Neural progenitor cell (in vitro differentiated cells): ENCODE data around the gene MUC7. TPM values are rescaled to one million over a fixed set of nuclear protein-coding genes. Genes with fewer than 3 reads are reported as not detected.

Experiments
- DNase-seq: peaks from one replicate; pipeline ENCODE4 v3.0.0-alpha.2; 2016; ENCODE audit warnings: low spot score
- H2AFZ ChIP-seq: fragments of 200-600 bp; sonication (generic); replicated peaks from 2 replicates; pipeline ENCODE4 v1.6.1; 2016; ENCODE audit warnings: antibody characterized with exemption
- H3F3A ChIP-seq: fragments of 200-600 bp; sonication (generic); 2 replicates; pipeline ENCODE4 v1.6.1; 2016; ENCODE audit warnings: antibody characterized with exemption, low read depth
- H3K27ac ChIP-seq: fragments of 200-600 bp; sonication (generic); 2 replicates; pipeline ENCODE4 v1.5.1; 2016; ENCODE audit warnings: mild to moderate bottlenecking
- H3K27me3 ChIP-seq: fragments of 200-600 bp; sonication (generic); 2 replicates; pipeline ENCODE4 v1.6.1; 2016; ENCODE audit warnings: mild to moderate bottlenecking, moderate library complexity
- H3K36me3 ChIP-seq: fragments of 200-600 bp; sonication (generic); 2 replicates; pipeline ENCODE4 v1.5.1; 2016
- H3K4me1 ChIP-seq: fragments of 200-600 bp; sonication (generic); 2 replicates; pipeline ENCODE4 v1.6.1; 2016; ENCODE audit warnings: mixed run types
- H3K4me2 ChIP-seq: fragments of 200-600 bp; sonication (generic); 2 replicates; pipeline ENCODE4 v1.6.1; 2016
- H3K4me3 ChIP-seq: fragments of 200-600 bp; sonication (generic); 2 replicates; pipeline ENCODE4 v1.5.1; 2016
- H3K79me2 ChIP-seq: fragments of 200-600 bp; sonication (generic); 2 replicates; pipeline ENCODE4 v1.6.1; 2016; ENCODE audit warnings: low read depth
- H3K9ac ChIP-seq: fragments of 200-600 bp; sonication (generic); 2 replicates; pipeline ENCODE4 v1.6.1; 2016
- H3K9me3 ChIP-seq: fragments of 200-600 bp; sonication (generic); 2 replicates; pipeline ENCODE4 v1.5.1; 2016; ENCODE audit warnings: low read depth
- H4K20me1 ChIP-seq: fragments of 200-600 bp; sonication (generic); 2 replicates; pipeline ENCODE4 v1.6.1; 2016; ENCODE audit warnings: low read depth
- H3K27ac Mint-ChIP-seq: 3 replicates; pipeline ENCODE4 v1.8.0; 2021; ENCODE audit warnings: mixed read lengths
- H3K27me3 Mint-ChIP-seq: 2 replicates; pipeline ENCODE4 v1.8.0; 2022; ENCODE audit warnings: low read depth, mild to moderate bottlenecking, inconsistent platforms, moderate library complexity, mixed read lengths; ENCODE audit not compliant: insufficient read depth
- H3K36me3 Mint-ChIP-seq: 3 replicates; pipeline ENCODE4 v1.8.0; 2021; ENCODE audit warnings: mixed read lengths
- H3K4me1 Mint-ChIP-seq: 3 replicates; pipeline ENCODE4 v1.8.0; 2021; ENCODE audit warnings: mixed read lengths
- H3K4me3 Mint-ChIP-seq: 3 replicates; pipeline ENCODE4 v1.8.0; 2021; ENCODE audit warnings: mild to moderate bottlenecking, moderate library complexity, mixed read lengths
- H3K9me3 Mint-ChIP-seq: 3 replicates; pipeline ENCODE4 v1.8.0; 2020; ENCODE audit warnings: mixed read lengths
- EZH2 ChIP-seq: fragments of 200-600 bp; sonication (generic); IDR thresholded peaks from 2 replicates; pipeline ENCODE4 v1.6.1; 2017; ENCODE audit warnings: antibody characterized with exemption, mild to moderate bottlenecking, moderate library complexity
- EZH2phosphoT487 ChIP-seq: fragments of 200-600 bp; sonication (generic); IDR thresholded peaks from 2 replicates; pipeline ENCODE4 v1.6.1; 2017; ENCODE audit warnings: antibody characterized with exemption
- total RNA-seq: library from RNA; depleted of rRNA; stranded (reverse); fragments of >200 nt; gene quantifications from 2 replicates; pipeline ENCODE4 v1.2.3, GENCODE V29; 2015; ENCODE audit warnings: low replicate concordance
- TF ChIP-seq, protein P1 (sequence below): fragments of 200-600 bp; sonication (generic); IDR thresholded peaks from 2 replicates; pipeline ENCODE4 v1.5.1; 2017; ENCODE audit warnings: antibody characterized with exemption, mild to moderate bottlenecking

The MUC7 gene
- total RNA-seq, 1 donor from 2014 or later: not detected

DNA sequence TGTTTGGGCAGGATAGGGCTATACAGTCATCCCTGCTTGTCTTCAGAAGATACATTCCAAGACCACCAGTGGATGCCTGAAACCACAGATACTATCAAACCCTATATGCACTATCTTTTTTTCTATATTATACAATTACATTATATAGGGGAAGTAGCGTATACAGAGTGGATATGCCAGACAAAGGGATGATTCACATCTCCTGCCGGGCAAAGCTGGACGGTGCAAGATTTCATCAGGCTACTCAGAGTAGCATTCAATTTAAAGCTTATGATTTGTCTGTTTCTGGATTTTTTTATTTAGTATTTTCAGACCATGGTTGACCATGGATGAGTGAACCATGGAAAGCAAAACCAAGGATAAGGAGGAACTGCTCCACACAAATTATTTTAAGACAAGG lies 39.4 kb downstream of the MUC7 start:
- Histone ChIP-seq H3K9me3 (no peaks in the 10 kb centered on the region), H3K79me2 (no peaks in the 10 kb centered on the region), H3F3A (no peaks in the 10 kb centered on the region), H3K4me3 (no peak overlapping the region), H3K27me3 (peaks cover 4% of the 10 kb centered on the region), H3K9ac (no peak overlapping the region), H3K4me2 (no peak overlapping the region), H4K20me1 (no peaks in the 10 kb centered on the region), H3K36me3 (no peaks in the 10 kb centered on the region), H2AFZ (no peak overlapping the region), H3K27ac (no peak overlapping the region), H3K4me1 (no peaks in the 10 kb centered on the region)
- H3K27me3 Mint-ChIP-seq: no peaks in the 10 kb centered on the region
- TF ChIP-seq EZH2 (no peak), EZH2phosphoT487 (no peak)
- TF ChIP-seq, protein P1, sequence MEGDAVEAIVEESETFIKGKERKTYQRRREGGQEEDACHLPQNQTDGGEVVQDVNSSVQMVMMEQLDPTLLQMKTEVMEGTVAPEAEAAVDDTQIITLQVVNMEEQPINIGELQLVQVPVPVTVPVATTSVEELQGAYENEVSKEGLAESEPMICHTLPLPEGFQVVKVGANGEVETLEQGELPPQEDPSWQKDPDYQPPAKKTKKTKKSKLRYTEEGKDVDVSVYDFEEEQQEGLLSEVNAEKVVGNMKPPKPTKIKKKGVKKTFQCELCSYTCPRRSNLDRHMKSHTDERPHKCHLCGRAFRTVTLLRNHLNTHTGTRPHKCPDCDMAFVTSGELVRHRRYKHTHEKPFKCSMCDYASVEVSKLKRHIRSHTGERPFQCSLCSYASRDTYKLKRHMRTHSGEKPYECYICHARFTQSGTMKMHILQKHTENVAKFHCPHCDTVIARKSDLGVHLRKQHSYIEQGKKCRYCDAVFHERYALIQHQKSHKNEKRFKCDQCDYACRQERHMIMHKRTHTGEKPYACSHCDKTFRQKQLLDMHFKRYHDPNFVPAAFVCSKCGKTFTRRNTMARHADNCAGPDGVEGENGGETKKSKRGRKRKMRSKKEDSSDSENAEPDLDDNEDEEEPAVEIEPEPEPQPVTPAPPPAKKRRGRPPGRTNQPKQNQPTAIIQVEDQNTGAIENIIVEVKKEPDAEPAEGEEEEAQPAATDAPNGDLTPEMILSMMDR: no peak
- H3K4me3 Mint-ChIP-seq: no peak overlapping the region
- H3K9me3 Mint-ChIP-seq: no peaks in the 10 kb centered on the region
- H3K36me3 Mint-ChIP-seq: no peaks in the 10 kb centered on the region
- no peak overlapping the region for H3K27ac Mint-ChIP-seq
- no peak for DNase-seq
- no peaks in the 10 kb centered on the region for H3K4me1 Mint-ChIP-seq

DNA sequence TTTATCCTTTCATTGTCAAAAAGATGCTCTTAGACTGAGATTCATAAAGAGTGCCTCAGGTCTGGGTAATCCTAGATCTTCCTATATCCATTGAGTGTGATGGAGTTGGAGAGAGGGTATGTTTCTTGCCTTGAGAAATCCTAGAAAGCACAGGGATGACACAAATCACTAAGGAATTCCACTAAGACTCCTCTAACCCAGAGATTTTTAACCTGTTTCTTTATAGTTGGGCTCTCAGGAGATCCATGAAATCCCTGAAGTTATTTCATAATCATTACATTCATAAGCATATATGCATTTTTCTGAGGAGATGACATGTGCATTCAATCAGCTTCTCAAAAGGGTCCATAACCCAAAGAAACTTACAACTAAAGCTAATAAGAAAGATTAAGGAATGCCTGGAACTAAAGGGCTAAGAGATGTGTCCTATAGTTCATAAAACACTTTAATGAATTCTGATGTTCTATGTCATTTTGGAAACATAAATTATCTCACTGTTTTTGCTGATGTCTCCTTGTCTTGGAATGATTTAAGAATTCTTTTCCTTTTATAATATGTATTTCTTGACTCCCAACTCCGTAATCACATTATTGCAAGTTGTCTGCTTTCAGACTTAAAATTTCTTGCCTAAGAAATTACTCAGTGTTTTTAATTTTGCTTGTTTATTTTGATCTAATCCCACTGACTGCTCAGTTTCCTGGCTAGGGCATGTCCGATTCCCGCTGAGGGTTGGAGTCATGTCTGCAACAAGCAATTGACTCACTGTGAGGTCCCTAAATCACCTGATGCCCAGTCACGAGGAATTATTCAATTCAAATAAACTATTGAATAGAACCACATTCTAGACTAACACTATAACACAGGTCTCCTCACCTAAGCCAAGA lies 43.6 kb downstream of the MUC7 start:
- Histone ChIP-seq H3K9ac (no peak overlapping the region), H4K20me1 (no peaks in the 10 kb centered on the region), H3K9me3 (no peaks in the 10 kb centered on the region), H3F3A (no peaks in the 10 kb centered on the region), H2AFZ (no peak overlapping the region), H3K4me2 (no peak overlapping the region), H3K79me2 (no peaks in the 10 kb centered on the region), H3K4me1 (no peaks in the 10 kb centered on the region), H3K4me3 (no peak overlapping the region), H3K36me3 (no peaks in the 10 kb centered on the region), H3K27ac (no peak overlapping the region), H3K27me3 (no peaks in the 10 kb centered on the region)
- Mint-ChIP-seq H3K4me3 (no peak overlapping the region), H3K4me1 (no peaks in the 10 kb centered on the region), H3K9me3 (no peaks in the 10 kb centered on the region), H3K27me3 (no peaks in the 10 kb centered on the region), H3K36me3 (no peaks in the 10 kb centered on the region), H3K27ac (no peak overlapping the region)
- TF ChIP-seq EZH2 (no peak), EZH2phosphoT487 (no peak)
- TF ChIP-seq, protein P1: no peak
- DNase-seq: no peak

DNA sequence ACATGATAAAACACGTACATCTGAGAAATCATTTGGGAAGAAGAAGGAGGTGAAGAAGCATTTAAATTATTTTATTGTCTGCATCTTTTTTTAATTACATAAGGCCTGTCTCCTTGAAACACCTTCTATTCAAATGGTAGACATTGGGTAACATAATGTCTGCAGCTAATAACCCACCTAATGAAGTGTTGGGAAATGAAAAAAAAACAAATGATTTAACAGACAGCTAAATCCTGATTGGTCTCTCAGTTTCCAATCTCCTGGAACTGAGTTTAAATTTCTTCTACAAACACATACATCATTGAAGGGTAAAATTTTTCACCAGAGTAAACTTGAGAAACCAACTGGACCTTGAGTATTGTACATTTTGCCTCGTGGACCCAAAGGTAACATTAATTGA lies 46.3 kb downstream of the MUC7 start, which contains the start of gene AMTN:
AMTN (plus strand) TSS at position 301 of the 400 bp plus-strand sequence. CDS start 209 bp downstream, outside the sequence.
- no peaks in the 10 kb centered on the region for H3K36me3 Mint-ChIP-seq
- no peak within 1 kb of the TSS for H3K4me3 Mint-ChIP-seq
- Histone ChIP-seq H4K20me1 (no peaks in the 10 kb centered on the region), H3K4me1 (no peaks in the 10 kb centered on the region), H3K4me3 (no peak within 1 kb of the TSS), H3K9ac (no peak within 1 kb of the TSS), H3K79me2 (no peaks in the 10 kb centered on the region), H3K36me3 (no peaks in the 10 kb centered on the region), H2AFZ (no peak within 1 kb of the TSS), H3K9me3 (no peaks in the 10 kb centered on the region), H3K27me3 (no peaks in the 10 kb centered on the region), H3K27ac (no peak within 1 kb of the TSS), H3K4me2 (no peak within 1 kb of the TSS), H3F3A (no peaks in the 10 kb centered on the region)
- no peaks in the 10 kb centered on the region for H3K9me3 Mint-ChIP-seq
- DNase-seq: no peak
- no peaks in the 10 kb centered on the region for H3K4me1 Mint-ChIP-seq
- no peaks in the 10 kb centered on the region for H3K27me3 Mint-ChIP-seq
- TF ChIP-seq EZH2 (no peak), EZH2phosphoT487 (no peak)
- TF ChIP-seq, protein P1: no peak
- no peak within 1 kb of the TSS for H3K27ac Mint-ChIP-seq
